Nephron (organoid): ENCODE measurements around the gene SLMAP.

Source experiments
- H3K27ac Mint-ChIP-seq, 3 experiments: 2 replicates each; pipeline ENCODE4 v1.8.0; 2020; ENCODE audit warnings: mixed read lengths in 3 of 3, mild to moderate bottlenecking in 2 of 3, moderate library complexity in 1 of 3
- H3K27me3 Mint-ChIP-seq: 2 replicates; pipeline ENCODE4 v1.8.0; 2021; ENCODE audit warnings: low read depth, mild to moderate bottlenecking, moderate library complexity, mixed read lengths
- H3K36me3 Mint-ChIP-seq: 2 replicates; pipeline ENCODE4 v1.8.0; 2020; ENCODE audit warnings: low read depth, mixed read lengths
- H3K4me1 Mint-ChIP-seq: 2 replicates; pipeline ENCODE4 v1.8.0; 2020; ENCODE audit warnings: mixed read lengths
- H3K4me3 Mint-ChIP-seq, 3 experiments: 2 replicates each; pipeline ENCODE4 v1.8.0; 2020; ENCODE audit warnings: mild to moderate bottlenecking in 3 of 3, mixed read lengths in 3 of 3, moderate library complexity in 2 of 3
- H3K9me3 Mint-ChIP-seq: 2 replicates; pipeline ENCODE4 v1.8.0; 2020; ENCODE audit warnings: mixed read lengths
- TF ChIP-seq, protein P1 (sequence below), 3 experiments: fragments of 200-600 bp; sonication (generic); IDR thresholded peaks; one replicate each; pipeline ENCODE4 v1.5.0; 2021; ENCODE audit warnings: antibody characterized with exemption in 3 of 3; ENCODE audit not compliant: unreplicated experiment in 3 of 3

Gene SLMAP

DNA sequence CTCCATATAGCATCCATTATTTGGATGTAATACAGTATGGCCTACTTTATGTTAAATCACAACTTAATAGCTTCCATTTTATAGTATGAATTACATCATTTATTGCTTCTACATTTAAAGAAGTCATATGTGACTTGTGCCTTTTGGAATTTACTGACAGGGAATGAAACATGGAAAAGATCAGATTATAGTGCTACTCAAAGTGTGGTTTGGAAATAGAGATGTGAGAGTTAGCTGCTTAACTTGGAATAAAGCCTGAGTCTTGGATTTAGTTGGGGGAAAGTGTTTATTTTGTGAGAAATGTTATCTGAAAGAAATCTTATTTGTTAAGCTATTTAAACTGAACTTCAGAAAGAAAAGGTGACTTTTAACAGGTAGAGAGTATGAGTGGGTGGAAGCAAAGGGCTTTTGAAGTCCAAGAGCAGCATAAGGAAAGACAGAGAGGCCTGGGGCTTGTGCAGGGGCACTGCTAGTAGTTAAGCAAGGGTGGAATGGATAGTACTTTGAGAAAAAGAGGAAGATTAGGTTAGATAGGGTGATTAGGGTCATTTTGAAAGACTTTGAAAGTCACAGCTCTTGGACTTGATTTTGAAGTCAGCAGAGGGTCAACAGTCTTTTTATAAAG lies 60.5 kb downstream of the SLMAP start:
- Mint-ChIP-seq H3K4me1 (peaks cover 10% of the 10 kb centered on the region), H3K4me3 (no peak overlapping the region), H3K27me3 (no peaks in the 10 kb centered on the region), H3K9me3 (peaks cover 4% of the 10 kb centered on the region), H3K27ac (no peak overlapping the region), H3K36me3 (no peaks in the 10 kb centered on the region)
- TF ChIP-seq, protein P1, sequence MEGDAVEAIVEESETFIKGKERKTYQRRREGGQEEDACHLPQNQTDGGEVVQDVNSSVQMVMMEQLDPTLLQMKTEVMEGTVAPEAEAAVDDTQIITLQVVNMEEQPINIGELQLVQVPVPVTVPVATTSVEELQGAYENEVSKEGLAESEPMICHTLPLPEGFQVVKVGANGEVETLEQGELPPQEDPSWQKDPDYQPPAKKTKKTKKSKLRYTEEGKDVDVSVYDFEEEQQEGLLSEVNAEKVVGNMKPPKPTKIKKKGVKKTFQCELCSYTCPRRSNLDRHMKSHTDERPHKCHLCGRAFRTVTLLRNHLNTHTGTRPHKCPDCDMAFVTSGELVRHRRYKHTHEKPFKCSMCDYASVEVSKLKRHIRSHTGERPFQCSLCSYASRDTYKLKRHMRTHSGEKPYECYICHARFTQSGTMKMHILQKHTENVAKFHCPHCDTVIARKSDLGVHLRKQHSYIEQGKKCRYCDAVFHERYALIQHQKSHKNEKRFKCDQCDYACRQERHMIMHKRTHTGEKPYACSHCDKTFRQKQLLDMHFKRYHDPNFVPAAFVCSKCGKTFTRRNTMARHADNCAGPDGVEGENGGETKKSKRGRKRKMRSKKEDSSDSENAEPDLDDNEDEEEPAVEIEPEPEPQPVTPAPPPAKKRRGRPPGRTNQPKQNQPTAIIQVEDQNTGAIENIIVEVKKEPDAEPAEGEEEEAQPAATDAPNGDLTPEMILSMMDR (IDR thresholded peaks at IDR 0.05; ENCODE audit: unreplicated experiment in 3 of 3): no peak

DNA sequence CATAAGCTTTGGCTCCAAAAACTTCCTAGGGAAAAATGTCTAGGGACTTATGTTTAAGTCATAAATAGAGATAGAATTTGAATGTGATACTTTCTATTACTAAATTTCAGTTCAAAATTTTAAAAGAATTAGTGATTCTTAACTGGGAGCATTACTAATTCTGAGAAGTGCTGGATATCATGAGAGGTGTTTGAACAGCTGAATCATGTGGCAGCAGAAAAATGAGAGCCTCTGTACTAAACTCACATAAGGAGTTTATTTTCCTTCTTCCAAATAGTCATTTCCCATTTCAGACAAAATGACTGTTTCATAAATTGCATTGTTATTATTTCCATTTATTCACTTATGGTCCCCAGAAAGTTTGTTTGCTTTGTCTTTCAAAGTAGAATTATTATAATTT lies 62.7 kb downstream of the SLMAP start:
- Mint-ChIP-seq H3K4me3 (no peak overlapping the region), H3K36me3 (no peaks in the 10 kb centered on the region), H3K27me3 (no peaks in the 10 kb centered on the region), H3K27ac (no peak overlapping the region), H3K4me1 (peaks cover 21% of the 10 kb centered on the region), H3K9me3 (no peaks in the 10 kb centered on the region)
- TF ChIP-seq, protein P1 (IDR thresholded peaks at IDR 0.05; ENCODE audit: unreplicated experiment in 3 of 3): no peak

DNA sequence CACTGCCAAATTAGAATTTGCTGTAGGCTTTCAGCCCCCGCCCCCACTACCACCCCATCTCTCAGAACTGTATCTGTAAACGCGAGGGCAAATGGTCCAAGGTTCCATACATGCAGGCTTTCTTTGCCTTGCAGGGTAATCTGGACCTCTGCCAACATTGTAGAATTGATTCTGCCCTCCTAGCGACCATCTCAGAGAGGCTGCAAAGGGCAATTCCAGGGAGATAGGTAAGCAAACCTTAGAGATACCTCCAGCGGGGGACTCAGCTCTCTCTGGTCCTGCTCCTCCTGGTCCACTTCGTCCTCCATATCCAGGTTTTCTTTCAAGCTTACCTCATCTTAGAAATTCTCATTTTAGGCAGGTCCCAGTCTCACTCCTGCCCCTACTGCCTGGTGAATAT lies 64.4 kb downstream of the SLMAP start:
- peaks cover 21% of the 10 kb centered on the region for H3K4me1 Mint-ChIP-seq

DNA sequence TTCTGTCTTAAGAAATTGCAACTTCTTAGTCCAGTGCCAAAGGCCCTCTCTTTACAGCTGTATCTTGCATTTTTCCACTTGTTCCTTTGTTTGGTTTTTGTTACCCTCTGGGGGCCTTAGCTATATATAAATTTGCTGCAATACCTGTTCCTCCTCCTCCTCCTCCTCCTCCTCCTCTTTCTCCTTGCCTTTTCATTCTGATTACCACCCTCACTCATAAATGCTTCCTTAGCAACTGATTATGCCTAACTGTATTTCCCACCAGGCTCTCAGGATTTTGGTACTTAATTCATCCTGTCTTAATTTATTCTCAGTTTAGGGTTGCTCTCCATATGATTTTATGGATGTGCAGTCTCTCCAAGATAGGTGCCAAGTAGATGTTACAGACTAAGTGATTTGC lies 65.7 kb downstream of the SLMAP start:
- Mint-ChIP-seq H3K4me1 (peaks cover 31% of the 10 kb centered on the region), H3K9me3 (no peaks in the 10 kb centered on the region), H3K36me3 (no peaks in the 10 kb centered on the region), H3K27me3 (no peaks in the 10 kb centered on the region), H3K4me3 (no peak overlapping the region), H3K27ac (peak overlapping the region; percentile 16 to 54 (median 21))
- TF ChIP-seq, protein P1 (IDR thresholded peaks at IDR 0.05; ENCODE audit: unreplicated experiment in 3 of 3): no peak

More for the DNA sequence above, 64.4 kb downstream of the SLMAP start:
- Mint-ChIP-seq H3K27me3 (no peaks in the 10 kb centered on the region), H3K4me3 (no peak overlapping the region), H3K9me3 (no peaks in the 10 kb centered on the region), H3K36me3 (no peaks in the 10 kb centered on the region), H3K27ac (peak overlapping the region in 2 of 3 experiments; percentile 16 to 54)
- TF ChIP-seq, protein P1 (IDR thresholded peaks at IDR 0.05; ENCODE audit: unreplicated experiment in 3 of 3): no peak

DNA sequence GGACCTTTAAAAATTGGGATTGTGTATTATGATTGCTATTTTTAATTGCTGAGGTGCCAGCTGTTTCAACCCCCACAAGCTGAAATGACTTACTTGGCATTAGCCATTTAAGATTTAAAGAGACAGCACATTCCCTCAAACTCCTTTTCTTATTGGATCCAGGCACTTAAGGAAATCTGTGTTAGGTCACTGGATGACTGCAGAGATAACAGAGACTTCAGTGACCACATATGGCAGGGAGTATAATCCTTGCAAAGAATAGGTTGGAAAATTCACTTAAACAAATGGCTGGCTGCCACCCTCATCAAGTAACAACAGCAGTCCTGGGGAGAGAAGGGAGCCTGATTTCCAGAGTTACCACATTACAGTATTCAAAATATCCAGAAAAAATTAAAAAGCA lies 66.6 kb downstream of the SLMAP start:
- Mint-ChIP-seq H3K4me1 (peaks cover 40% of the 10 kb centered on the region), H3K27me3 (no peaks in the 10 kb centered on the region), H3K9me3 (no peaks in the 10 kb centered on the region), H3K36me3 (no peaks in the 10 kb centered on the region), H3K27ac (peak overlapping the region in 1 of 3 experiments; percentile 52), H3K4me3 (no peak overlapping the region)
- TF ChIP-seq, protein P1 (IDR thresholded peaks at IDR 0.05; ENCODE audit: unreplicated experiment in 3 of 3): no peak

DNA sequence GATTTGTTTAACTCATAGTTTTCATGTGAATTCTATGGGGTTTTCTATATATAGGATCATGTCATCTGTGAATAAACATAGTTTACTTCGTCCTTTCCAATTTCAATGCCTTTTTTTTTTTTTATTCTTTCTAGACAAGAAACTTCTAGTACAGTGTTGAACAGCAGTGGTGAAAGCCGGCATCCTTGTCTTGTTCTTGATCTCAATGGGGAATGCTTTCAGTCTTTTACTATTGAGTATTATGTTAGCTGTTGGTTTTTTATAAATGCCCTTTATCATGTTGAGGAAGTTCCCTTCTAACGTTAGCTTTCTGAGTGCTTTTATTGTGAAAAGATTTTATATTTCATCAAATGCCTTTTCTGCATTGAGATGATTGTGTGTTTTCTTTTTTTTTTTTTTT lies 69.0 kb downstream of the SLMAP start:
- no peaks in the 10 kb centered on the region for H3K36me3 Mint-ChIP-seq
- TF ChIP-seq, protein P1 (IDR thresholded peaks at IDR 0.05; ENCODE audit: unreplicated experiment in 3 of 3): no peak
- no peak overlapping the region for H3K27ac Mint-ChIP-seq
- no peaks in the 10 kb centered on the region for H3K27me3 Mint-ChIP-seq
- H3K4me1 Mint-ChIP-seq: peaks cover 45% of the 10 kb centered on the region
- no peak overlapping the region for H3K4me3 Mint-ChIP-seq
- H3K9me3 Mint-ChIP-seq: no peaks in the 10 kb centered on the region
